GM23248 (cell line): ENCODE data around the gene METAP1. TPM values are rescaled to one million over a fixed set of nuclear protein-coding genes. Genes with fewer than 3 reads are reported as not detected.
A peak's percentile ranks its signal among the peaks of the same experiment; 100 is the strongest.
"Not testable (repeated sequence)": the region's sequence is repeated elsewhere in the genome, so short reads cannot be mapped to it uniquely, and the experiment has no call there.

Experiments used
- DNase-seq: peaks from one replicate; pipeline ENCODE4 v3.0.0-alpha.2; 2015
- H2AFZ ChIP-seq: fragments of 200-600 bp; sonication (generic); 2 replicates; pipeline ENCODE4 v1.6.1; 2016; ENCODE audit warnings: antibody characterized with exemption
- H3F3A ChIP-seq: fragments of 200-600 bp; sonication (generic); 2 replicates; pipeline ENCODE4 v1.6.1; 2016; ENCODE audit warnings: mild to moderate bottlenecking, antibody characterized with exemption, mixed run types; ENCODE audit not compliant: insufficient read depth
- H3K27ac ChIP-seq: fragments of 200-600 bp; sonication (generic); 2 replicates; pipeline ENCODE4 v1.5.1; 2016; ENCODE audit warnings: mild to moderate bottlenecking
- H3K27me3 ChIP-seq: fragments of 200-600 bp; sonication (generic); replicated peaks from 2 replicates; pipeline ENCODE4 v1.6.1; 2016; ENCODE audit warnings: mild to moderate bottlenecking; ENCODE audit not compliant: insufficient read depth
- H3K36me3 ChIP-seq: fragments of 200-600 bp; sonication (generic); 2 replicates; pipeline ENCODE4 v1.6.1; 2016; ENCODE audit warnings: low read depth, mild to moderate bottlenecking
- H3K4me1 ChIP-seq: fragments of 200-600 bp; sonication (generic); 2 replicates; pipeline ENCODE4 v1.6.1; 2016; ENCODE audit warnings: mild to moderate bottlenecking; ENCODE audit not compliant: insufficient read depth
- H3K4me2 ChIP-seq: fragments of 200-600 bp; sonication (generic); one replicate; pipeline ENCODE4 v1.6.1; 2016; ENCODE audit warnings: mild to moderate bottlenecking; ENCODE audit not compliant: unreplicated experiment
- H3K4me3 ChIP-seq: fragments of 200-600 bp; sonication (generic); 2 replicates; pipeline ENCODE4 v1.5.1; 2016; ENCODE audit warnings: mild to moderate bottlenecking
- H3K79me2 ChIP-seq: fragments of 200-600 bp; sonication (generic); 2 replicates; pipeline ENCODE4 v1.6.1; 2016; ENCODE audit warnings: mild to moderate bottlenecking; ENCODE audit not compliant: insufficient read depth
- H3K9ac ChIP-seq: fragments of 200-600 bp; sonication (generic); 2 replicates; pipeline ENCODE4 v1.6.1; 2016; ENCODE audit warnings: mild to moderate bottlenecking
- H3K9me2 ChIP-seq: fragments of 200-600 bp; sonication (generic); 2 replicates; pipeline ENCODE4 v1.6.1; 2016; ENCODE audit warnings: mixed run types, mild to moderate bottlenecking, moderate library complexity; ENCODE audit not compliant: insufficient read depth
- H3K9me3 ChIP-seq: fragments of 200-600 bp; sonication (generic); one replicate; pipeline ENCODE4 v1.6.1; 2017; ENCODE audit warnings: low read depth
- H4K20me1 ChIP-seq: fragments of 200-600 bp; sonication (generic); 2 replicates; pipeline ENCODE4 v1.6.0; 2016; ENCODE audit not compliant: insufficient read depth
- EZH2 ChIP-seq: fragments of 200-600 bp; sonication (generic); IDR thresholded peaks from 2 replicates; pipeline ENCODE4 v1.6.1; 2018; ENCODE audit warnings: antibody characterized with exemption, mild to moderate bottlenecking; ENCODE audit not compliant: insufficient read depth, poor library complexity, severe bottlenecking
- EZH2phosphoT487 ChIP-seq: fragments of 200-600 bp; sonication (generic); IDR thresholded peaks from 2 replicates; pipeline ENCODE4 v1.6.1; 2018; ENCODE audit warnings: antibody characterized with exemption, moderate library complexity, mild to moderate bottlenecking, low read depth; ENCODE audit not compliant: insufficient read depth
- WGBS, 2 experiments: methylation state at CpG; one replicate each; pipeline ENCODE4 v1.1.6; 2015 to 2017; ENCODE audit warnings: low lambda C conversion rate in 2 of 2, low coverage in 1 of 2; ENCODE audit errors: missing lambda C conversion rate in 2 of 2; 5-methylcytosine and 5-hydroxymethylcytosine counted together
- in situ Hi-C: fragments of 300-500 bp; cut with MboI; formaldehyde crosslinking; loops from 2 replicates; pipeline ENCODE4 v1.15.0; 2020
- microRNA-seq: library from miRNA; unstranded; fragments of <30 nt; microRNA quantifications from one replicate; pipeline ENCODE4, GENCODE V29; 2016; ENCODE audit warnings: borderline number of aligned reads
- polyA plus RNA-seq: library from polyadenylated mRNA; unstranded; fragments of >200 nt; fragmentation: Nextera tagmentation; extraction: Ambion mirVana; gene quantifications from 2 replicates; pipeline ENCODE4 v1.2.1, GENCODE V29; 2016
- small RNA-seq: library from RNA; depleted of rRNA; stranded (forward); fragments of <200 nt; gene quantifications from one replicate; pipeline ENCODE3, GENCODE V24; 2014; ENCODE audit warnings: low read depth, low replicate concordance
- total RNA-seq: library from RNA; depleted of rRNA; stranded (reverse); fragments of >200 nt; shearing (Covaris generic); gene quantifications from 2 replicates; pipeline ENCODE4 v1.2.3, GENCODE V29; 2014; rRNA removed

The METAP1 gene
- total and polyA plus RNA-seq, 2 experiments from 2014 or later = 33.3 to 59.2 TPM

- no peak for DNase-seq
- Histone ChIP-seq H4K20me1 (no peaks in the 10 kb centered on the region), H3F3A (peaks cover 13% of the 10 kb centered on the region), H3K27me3 (no peaks in the 10 kb centered on the region), H3K9ac (no peak overlapping the region), H3K4me3 (no peak overlapping the region), H3K4me2 (no peak overlapping the region), H3K9me3 (no peaks in the 10 kb centered on the region), H3K36me3 (no peaks in the 10 kb centered on the region), H2AFZ (no peak overlapping the region), H3K27ac (no peak overlapping the region), H3K79me2 (no peaks in the 10 kb centered on the region), H3K4me1 (peaks cover 35% of the 10 kb centered on the region), H3K9me2 (no peaks in the 10 kb centered on the region)
- in situ Hi-C loops = loop anchor here (25.0 kb wide), 1 partner anchor 311 kb away; no protein-coding TSS in a partner anchor
- TF ChIP-seq EZH2phosphoT487 = no peak
- TF ChIP-seq EZH2 = no peak
- whole genome bisulfite sequencing, 2 experiments = 100% methylated on average over 1 of the region's 1 CpG
Observed at GRCh38 chr4:99100876-99101275, 105.4 kb downstream of the METAP1 start.

DNA sequence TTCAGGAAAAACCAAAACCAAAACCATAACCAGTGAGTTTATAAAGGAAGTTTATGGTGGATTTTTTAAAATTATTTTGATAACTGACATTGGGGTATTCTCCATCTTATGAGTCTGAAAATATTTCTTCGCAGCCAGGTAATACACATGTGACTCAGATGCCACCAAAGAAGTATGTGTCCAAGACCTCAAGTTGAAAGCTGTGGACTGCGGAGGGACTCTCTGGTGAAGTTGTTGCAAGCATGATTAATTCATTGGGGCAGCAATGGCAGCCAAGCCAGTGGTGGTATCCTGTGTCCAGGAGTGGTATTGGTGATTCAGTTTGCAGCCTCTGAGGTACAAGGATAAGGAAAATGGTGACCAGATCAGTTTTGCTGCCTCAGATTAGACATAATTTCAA lies 107.1 kb downstream of the METAP1 start:
- TF ChIP-seq EZH2 (no peak), EZH2phosphoT487 (no peak)
- Histone ChIP-seq H3K36me3 (no peaks in the 10 kb centered on the region), H3K79me2 (no peaks in the 10 kb centered on the region), H3F3A (peaks cover 13% of the 10 kb centered on the region), H3K27ac (no peak overlapping the region), H3K9me2 (no peaks in the 10 kb centered on the region), H3K9ac (no peak overlapping the region), H2AFZ (no peak overlapping the region; the same call in 1 of the 2 replicates), H3K4me3 (no peak overlapping the region), H3K4me2 (no peak overlapping the region), H3K9me3 (no peaks in the 10 kb centered on the region), H3K27me3 (no peaks in the 10 kb centered on the region), H3K4me1 (peaks cover 35% of the 10 kb centered on the region), H4K20me1 (no peaks in the 10 kb centered on the region)
- WGBS, 2 experiments = 86 to 89% methylated on average over 2 of the region's 2 CpGs
- DNase-seq = no peak
- in situ Hi-C loops = loop anchor here (25.0 kb wide), 1 partner anchor 310 kb away; no protein-coding TSS in a partner anchor

GRCh38 chr4:99103166-99103565 lies 107.6 kb downstream of the METAP1 start:
- no peak for DNase-seq
- no peaks in the 10 kb centered on the region for H3K36me3 ChIP-seq
- no peak overlapping the region for H3K9ac ChIP-seq
- no peak overlapping the region for H3K4me2 ChIP-seq
- peaks cover 13% of the 10 kb centered on the region for H3F3A ChIP-seq
- no peaks in the 10 kb centered on the region for H3K9me3 ChIP-seq
- no peak overlapping the region for H2AFZ ChIP-seq
- peak overlapping the region; percentile 14; the same call in 1 of the 2 replicates for H3K27ac ChIP-seq
- no peaks in the 10 kb centered on the region for H3K9me2 ChIP-seq
- TF ChIP-seq EZH2phosphoT487 = no peak
- no peak for TF ChIP-seq EZH2
- in situ Hi-C loops = loop anchor here (25.0 kb wide), 1 partner anchor 309 kb away; no protein-coding TSS in a partner anchor
- H3K4me3 ChIP-seq = no peak overlapping the region
- no peaks in the 10 kb centered on the region for H4K20me1 ChIP-seq
- H3K79me2 ChIP-seq = no peaks in the 10 kb centered on the region
- no peaks in the 10 kb centered on the region for H3K27me3 ChIP-seq
- peaks cover 35% of the 10 kb centered on the region for H3K4me1 ChIP-seq

DNA sequence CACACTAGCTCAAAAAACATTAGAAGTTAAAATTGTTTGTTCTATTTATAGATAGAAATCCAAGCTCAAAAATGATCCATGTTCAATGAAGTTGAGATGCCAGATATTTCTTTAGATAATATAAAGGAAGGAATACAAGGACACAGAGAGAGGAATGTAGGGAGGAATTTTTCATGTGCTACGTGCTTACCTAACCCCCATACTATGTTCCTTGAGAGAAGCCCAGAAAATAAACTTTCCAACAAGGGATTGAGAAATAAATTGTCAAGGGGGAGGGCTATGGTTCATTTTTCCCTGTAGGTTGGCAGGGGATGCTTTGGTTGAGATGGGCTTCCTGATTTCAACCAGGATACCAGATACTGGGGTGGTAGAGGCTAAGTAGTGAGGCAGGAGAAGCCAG lies 108.6 kb downstream of the METAP1 start:
- WGBS, 2 experiments = 50 to 56% methylated on average over 1 of the region's 1 CpG

GRCh38 chr4:99109286-99109685 lies 113.8 kb downstream of the METAP1 start:
- not testable (repeated sequence) for H4K20me1 ChIP-seq, H2AFZ ChIP-seq, H3K27ac ChIP-seq, H3K9me3 ChIP-seq, H3K4me1 ChIP-seq, H3F3A ChIP-seq, H3K36me3 ChIP-seq, DNase-seq, H3K27me3 ChIP-seq, H3K79me2 ChIP-seq, H3K4me2 ChIP-seq, H3K9me2 ChIP-seq, H3K9ac ChIP-seq, H3K4me3 ChIP-seq
- in situ Hi-C loops = loop anchor here (25.0 kb wide), 1 partner anchor 303 kb away; no protein-coding TSS in a partner anchor
- 80 to 89% methylated on average over 12 of the region's 12 CpGs for WGBS, 2 experiments

More for the DNA sequence above, 108.6 kb downstream of the METAP1 start:
- TF ChIP-seq EZH2 = no peak
- TF ChIP-seq EZH2phosphoT487 = no peak
- Histone ChIP-seq H3K9me3 (no peaks in the 10 kb centered on the region), H3F3A (peaks cover 13% of the 10 kb centered on the region), H3K27me3 (no peaks in the 10 kb centered on the region), H4K20me1 (no peaks in the 10 kb centered on the region), H3K36me3 (no peaks in the 10 kb centered on the region), H3K27ac (no peak overlapping the region; the same call in 1 of the 2 replicates), H3K4me2 (peak overlapping the region; percentile 25), H2AFZ (no peak overlapping the region; the same call in 1 of the 2 replicates), H3K79me2 (no peaks in the 10 kb centered on the region), H3K4me3 (no peak overlapping the region), H3K9me2 (no peaks in the 10 kb centered on the region), H3K9ac (no peak overlapping the region), H3K4me1 (peaks cover 35% of the 10 kb centered on the region)
- in situ Hi-C loops = loop anchor here (25.0 kb wide), 1 partner anchor 308 kb away; no protein-coding TSS in a partner anchor
- peak; percentile 48 for DNase-seq

Small RNAs within 50 kb of the gene (microRNA-seq; reads per million reads assigned to microRNA genes)
- gene MIR3684 = 2.0 reads per million

Small RNAs within 50 kb of the gene (small RNA-seq; reads per million reads assigned to genes)
- gene MIR3684 = not detected
- not detected for gene RNU7-149P

Other genes starting within 250 kb of the METAP1 start
- 133 and 135 TPM in 2 replicates for gene EIF4E, start 66.6 kb upstream of the METAP1 start, total RNA-seq
- 105 and 113 TPM in 2 replicates for gene EIF4E, start 66.6 kb upstream of the METAP1 start, polyA plus RNA-seq
- 221 and 243 TPM in 2 replicates for gene ADH5, start 93.1 kb downstream of the METAP1 start, total RNA-seq
- gene ADH5, start 93.1 kb downstream of the METAP1 start, polyA plus RNA-seq = 208 and 211 TPM in 2 replicates
- not detected in 2 replicates for gene ADH4, start 148.6 kb downstream of the METAP1 start, total RNA-seq
- not detected in 2 replicates for gene ADH4, start 148.6 kb downstream of the METAP1 start, polyA plus RNA-seq
- not detected in 2 replicates for gene ADH6, start 223.5 kb downstream of the METAP1 start, total RNA-seq
- gene ADH6, start 223.5 kb downstream of the METAP1 start, polyA plus RNA-seq = not detected in 2 replicates